ENCODE data around the gene CAVIN4. TPM values are rescaled to one million over a fixed set of nuclear protein-coding genes. Genes with fewer than 3 reads are reported as not detected.
A peak's percentile ranks its signal among the peaks of the same experiment; 100 is the strongest.

CAVIN4 gene
- polyA plus RNA-seq, 2 of the 4 experiments (the other 2 are of a cell fraction), result 0.61 to 0.62 TPM

DNA sequence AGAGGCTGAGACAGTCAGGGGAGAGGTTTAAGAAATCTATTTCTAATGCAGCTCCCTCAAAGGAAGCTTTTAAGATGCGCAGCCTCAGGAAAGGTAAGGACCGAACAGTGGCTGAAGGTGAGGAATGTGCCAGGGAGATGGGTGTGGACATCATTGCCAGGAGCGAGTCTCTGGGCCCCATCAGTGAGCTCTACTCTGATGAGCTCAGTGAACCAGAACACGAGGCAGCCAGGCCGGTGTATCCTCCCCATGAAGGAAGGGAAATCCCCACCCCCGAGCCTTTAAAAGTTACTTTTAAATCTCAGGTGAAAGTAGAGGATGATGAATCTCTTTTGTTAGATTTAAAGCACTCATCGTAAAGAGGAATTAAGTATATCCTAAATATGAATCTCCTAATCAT is 8.2 kb downstream of the CAVIN4 start (continued):
- no peak for TF ChIP-seq RCOR1 (IDR thresholded peaks at IDR 0.05; ENCODE audit: low read depth, low read length)
- TF ChIP-seq BHLHE40 (IDR thresholded peaks at IDR 0.05; ENCODE audit: low read depth, low read length), result no peak
- TF ChIP-seq RAD21 (conservative IDR thresholded peaks at IDR 0.05 in 1 of 2, IDR thresholded peaks at IDR 0.05 in 1 of 2), result no peak

GRCh38 chr9:100587375-100587774 is 9.5 kb downstream of the CAVIN4 start:
- ATAC-seq (peak in 1 of 2 experiments; percentile 74; a peak in 3 of 6 replicates), DNase-seq (ENCODE audit: low read depth in 1 of 2, low spot score in 1 of 2) (peak in 1 of 2 experiments; percentile 60), FAIRE-seq (no peak)
- WGBS (ENCODE audit: missing lambda C conversion rate), result 34% methylated on average over 9 of the region's 9 CpGs
- ChIA-PET POLR2A (no interaction called here), CTCF (interaction anchor here (0.7 to 2.1 kb wide), 6 partner anchors 8 to 801 kb away, joined by 3 to 7 read pairs (median 3); no protein-coding TSS in a partner anchor)
- Histone ChIP-seq H3K4me2 (peak overlapping the region; percentile 42), H3K27ac (peak overlapping the region in 1 of 2 experiments; percentile 12; a peak in 2 of 6 replicates), H3K4me3 (no peak overlapping the region), H3K4me1 (peaks cover 24% of the 10 kb centered on the region), H3K9me3 (no peaks in the 10 kb centered on the region)
- TF ChIP-seq KDM5A (IDR thresholded peaks at IDR 0.05) (no peak), FOSL2 (IDR thresholded peaks at IDR 0.05) (no peak), FOSL2 (CRISPR knock-in tag; IDR thresholded peaks at IDR 0.05) (no peak), CEBPB (IDR thresholded peaks at IDR 0.05) (0 out of 4 replicates have a peak, but pooled peaks of 1 of the 2 experiments have one; percentile 3), GATA3 (IDR thresholded peaks at IDR 0.05; ENCODE audit: borderline replicate concordance) (peak; percentile 34; the same call in 1 of the 2 replicates)

- ChIA-PET CTCF (interaction anchor here (2.3 to 2.6 kb wide), 2 partner anchors 10 to 13 kb away, joined by 10 to 13 read pairs; no protein-coding TSS in a partner anchor), POLR2A (no interaction called here)
- no peak for ATAC-seq
- no peak for FAIRE-seq
- Histone ChIP-seq H3K4me3 (no peak overlapping the region), H3K27ac (no peak overlapping the region), H3K9me3 (no peaks in the 10 kb centered on the region), H3K4me1 (peaks cover 24% of the 10 kb centered on the region), H3K4me2 (no peak overlapping the region)
- WGBS (ENCODE audit: missing lambda C conversion rate), result 90% methylated on average over 5 of the region's 5 CpGs
- DNase-seq (ENCODE audit: low read depth in 1 of 2, low spot score in 1 of 2), result no peak
- TF ChIP-seq POLR2AphosphoS2 (conservative IDR thresholded peaks at IDR 0.05; ENCODE audit: low read length) (no peak), FOXS1 (CRISPR knock-in tag; IDR thresholded peaks at IDR 0.05) (no peak), ZC3H11A (IDR thresholded peaks at IDR 0.05) (no peak), KDM5A (IDR thresholded peaks at IDR 0.05) (no peak), CBX8 (IDR thresholded peaks at IDR 0.05) (no peak), BHLHE40 (IDR thresholded peaks at IDR 0.05; ENCODE audit: low read depth, low read length) (no peak), MAFK (IDR thresholded peaks at IDR 0.05; ENCODE audit: partially characterized antibody) (no peak), GATA3 (IDR thresholded peaks at IDR 0.05; ENCODE audit: borderline replicate concordance) (no peak), EHF (CRISPR knock-in tag; IDR thresholded peaks at IDR 0.05) (no peak), KDM1A (IDR thresholded peaks at IDR 0.05; ENCODE audit: low read depth) (no peak), ZFP36 (IDR thresholded peaks at IDR 0.05; ENCODE audit: borderline replicate concordance, partially characterized antibody) (no peak), NR3C1 (IDR thresholded peaks at IDR 0.05) (no peak), FOSB (CRISPR knock-in tag; IDR thresholded peaks at IDR 0.05) (no peak), RCOR1 (IDR thresholded peaks at IDR 0.05; ENCODE audit: low read depth, low read length) (no peak), SMC3 (IDR thresholded peaks at IDR 0.05) (no peak), RARB (CRISPR knock-in tag; IDR thresholded peaks at IDR 0.05) (no peak), HEYL (CRISPR knock-in tag; IDR thresholded peaks at IDR 0.05) (no peak)
- TF ChIP-seq, protein P1, sequence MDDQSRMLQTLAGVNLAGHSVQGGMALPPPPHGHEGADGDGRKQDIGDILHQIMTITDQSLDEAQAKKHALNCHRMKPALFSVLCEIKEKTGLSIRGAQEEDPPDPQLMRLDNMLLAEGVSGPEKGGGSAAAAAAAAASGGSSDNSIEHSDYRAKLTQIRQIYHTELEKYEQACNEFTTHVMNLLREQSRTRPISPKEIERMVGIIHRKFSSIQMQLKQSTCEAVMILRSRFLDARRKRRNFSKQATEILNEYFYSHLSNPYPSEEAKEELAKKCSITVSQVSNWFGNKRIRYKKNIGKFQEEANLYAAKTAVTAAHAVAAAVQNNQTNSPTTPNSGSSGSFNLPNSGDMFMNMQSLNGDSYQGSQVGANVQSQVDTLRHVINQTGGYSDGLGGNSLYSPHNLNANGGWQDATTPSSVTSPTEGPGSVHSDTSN (IDR thresholded peaks at IDR 0.05), result no peak
- TF ChIP-seq, protein P2, sequence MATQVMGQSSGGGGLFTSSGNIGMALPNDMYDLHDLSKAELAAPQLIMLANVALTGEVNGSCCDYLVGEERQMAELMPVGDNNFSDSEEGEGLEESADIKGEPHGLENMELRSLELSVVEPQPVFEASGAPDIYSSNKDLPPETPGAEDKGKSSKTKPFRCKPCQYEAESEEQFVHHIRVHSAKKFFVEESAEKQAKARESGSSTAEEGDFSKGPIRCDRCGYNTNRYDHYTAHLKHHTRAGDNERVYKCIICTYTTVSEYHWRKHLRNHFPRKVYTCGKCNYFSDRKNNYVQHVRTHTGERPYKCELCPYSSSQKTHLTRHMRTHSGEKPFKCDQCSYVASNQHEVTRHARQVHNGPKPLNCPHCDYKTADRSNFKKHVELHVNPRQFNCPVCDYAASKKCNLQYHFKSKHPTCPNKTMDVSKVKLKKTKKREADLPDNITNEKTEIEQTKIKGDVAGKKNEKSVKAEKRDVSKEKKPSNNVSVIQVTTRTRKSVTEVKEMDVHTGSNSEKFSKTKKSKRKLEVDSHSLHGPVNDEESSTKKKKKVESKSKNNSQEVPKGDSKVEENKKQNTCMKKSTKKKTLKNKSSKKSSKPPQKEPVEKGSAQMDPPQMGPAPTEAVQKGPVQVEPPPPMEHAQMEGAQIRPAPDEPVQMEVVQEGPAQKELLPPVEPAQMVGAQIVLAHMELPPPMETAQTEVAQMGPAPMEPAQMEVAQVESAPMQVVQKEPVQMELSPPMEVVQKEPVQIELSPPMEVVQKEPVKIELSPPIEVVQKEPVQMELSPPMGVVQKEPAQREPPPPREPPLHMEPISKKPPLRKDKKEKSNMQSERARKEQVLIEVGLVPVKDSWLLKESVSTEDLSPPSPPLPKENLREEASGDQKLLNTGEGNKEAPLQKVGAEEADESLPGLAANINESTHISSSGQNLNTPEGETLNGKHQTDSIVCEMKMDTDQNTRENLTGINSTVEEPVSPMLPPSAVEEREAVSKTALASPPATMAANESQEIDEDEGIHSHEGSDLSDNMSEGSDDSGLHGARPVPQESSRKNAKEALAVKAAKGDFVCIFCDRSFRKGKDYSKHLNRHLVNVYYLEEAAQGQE (IDR thresholded peaks at IDR 0.05), result no peak
Observed at GRCh38 chr9:100589582-100589981, 11.7 kb downstream of the CAVIN4 start.
